ENCODE measurements around the gene CAPZB. TPM values are rescaled to one million over a fixed set of nuclear protein-coding genes. Genes with fewer than 3 reads are reported as not detected.

CAPZB gene
- polyA plus RNA-seq, 1 experiment, result 276 TPM

DNA sequence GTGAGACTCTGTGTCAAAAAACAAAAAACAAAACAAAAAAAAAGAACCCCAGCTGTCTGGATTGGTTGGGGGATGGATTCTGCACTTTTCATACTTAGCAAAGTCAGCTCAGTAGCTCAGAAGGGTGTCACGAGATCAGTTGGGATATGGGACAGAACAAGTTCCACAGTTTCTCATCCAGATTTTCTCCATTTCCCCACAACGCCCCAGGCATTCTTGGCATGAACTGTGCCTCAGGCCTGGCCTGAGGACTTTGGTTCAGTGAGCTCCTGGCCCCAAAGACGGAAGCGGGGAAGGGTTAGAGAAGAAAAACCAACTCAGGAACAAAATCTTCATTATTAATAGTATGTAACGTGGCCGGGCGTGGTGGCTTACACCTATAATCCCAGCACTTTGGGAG is 175.3 kb downstream of the CAPZB start:
- TF ChIP-seq, protein P1, sequence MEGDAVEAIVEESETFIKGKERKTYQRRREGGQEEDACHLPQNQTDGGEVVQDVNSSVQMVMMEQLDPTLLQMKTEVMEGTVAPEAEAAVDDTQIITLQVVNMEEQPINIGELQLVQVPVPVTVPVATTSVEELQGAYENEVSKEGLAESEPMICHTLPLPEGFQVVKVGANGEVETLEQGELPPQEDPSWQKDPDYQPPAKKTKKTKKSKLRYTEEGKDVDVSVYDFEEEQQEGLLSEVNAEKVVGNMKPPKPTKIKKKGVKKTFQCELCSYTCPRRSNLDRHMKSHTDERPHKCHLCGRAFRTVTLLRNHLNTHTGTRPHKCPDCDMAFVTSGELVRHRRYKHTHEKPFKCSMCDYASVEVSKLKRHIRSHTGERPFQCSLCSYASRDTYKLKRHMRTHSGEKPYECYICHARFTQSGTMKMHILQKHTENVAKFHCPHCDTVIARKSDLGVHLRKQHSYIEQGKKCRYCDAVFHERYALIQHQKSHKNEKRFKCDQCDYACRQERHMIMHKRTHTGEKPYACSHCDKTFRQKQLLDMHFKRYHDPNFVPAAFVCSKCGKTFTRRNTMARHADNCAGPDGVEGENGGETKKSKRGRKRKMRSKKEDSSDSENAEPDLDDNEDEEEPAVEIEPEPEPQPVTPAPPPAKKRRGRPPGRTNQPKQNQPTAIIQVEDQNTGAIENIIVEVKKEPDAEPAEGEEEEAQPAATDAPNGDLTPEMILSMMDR (IDR thresholded peaks at IDR 0.05; ENCODE audit: insufficient read depth, low read depth, low read length), result no peak
- no peak for DNase-seq (ENCODE audit: low read depth)
- POLR2A ChIA-PET, result no interaction called here
- Histone ChIP-seq H3K36me3 (ENCODE audit: control insufficient read depth, insufficient read depth, low read length) (peaks cover 19% of the 10 kb centered on the region), H3K4me3 (ENCODE audit: low read depth, low read length) (no peak overlapping the region), H3K27me3 (ENCODE audit: control insufficient read depth, insufficient read depth, low read length) (no peaks in the 10 kb centered on the region)
- CTCF ChIA-PET, result interaction anchor here (0.6 to 0.9 kb wide), 3 partner anchors 45 to 344 kb away, joined by 3 to 5 read pairs (median 3); no protein-coding TSS in a partner anchor

DNA sequence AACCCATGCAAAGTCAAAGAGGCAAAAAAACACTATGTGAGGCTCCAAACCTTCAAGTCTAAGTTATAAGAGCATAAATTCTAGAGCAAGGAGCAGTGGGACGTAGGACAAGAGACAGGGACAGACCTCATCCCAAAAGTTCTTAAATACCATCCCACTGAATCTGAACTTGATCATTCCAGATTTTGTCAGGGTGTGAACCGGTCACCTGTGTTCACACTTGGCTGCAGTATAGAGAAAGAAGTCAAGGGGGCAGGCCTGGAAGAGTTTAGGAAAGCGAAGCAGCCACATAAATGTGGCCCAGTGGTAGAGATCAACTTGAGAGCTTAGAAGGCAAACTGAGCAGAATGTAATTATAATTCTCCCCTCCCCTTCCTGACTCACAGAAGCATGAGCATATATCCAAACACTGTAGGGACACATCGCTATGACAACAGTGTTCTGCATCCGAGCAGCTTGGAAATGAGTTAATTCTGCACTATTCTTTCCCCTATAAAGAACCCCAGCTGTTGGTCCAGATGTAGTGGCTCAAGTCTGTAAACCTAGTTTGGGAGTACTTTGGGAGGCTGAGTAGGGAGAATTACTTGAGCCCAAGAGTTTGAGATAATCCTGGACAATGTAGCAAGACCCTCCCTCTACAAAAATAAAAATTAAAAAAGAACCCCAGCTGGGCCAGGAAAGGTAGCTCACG is 176.1 kb downstream of the CAPZB start:
- H3K36me3 ChIP-seq (ENCODE audit: control insufficient read depth, insufficient read depth, low read length), result peaks cover 23% of the 10 kb centered on the region
- POLR2A ChIA-PET, result no interaction called here

DNA sequence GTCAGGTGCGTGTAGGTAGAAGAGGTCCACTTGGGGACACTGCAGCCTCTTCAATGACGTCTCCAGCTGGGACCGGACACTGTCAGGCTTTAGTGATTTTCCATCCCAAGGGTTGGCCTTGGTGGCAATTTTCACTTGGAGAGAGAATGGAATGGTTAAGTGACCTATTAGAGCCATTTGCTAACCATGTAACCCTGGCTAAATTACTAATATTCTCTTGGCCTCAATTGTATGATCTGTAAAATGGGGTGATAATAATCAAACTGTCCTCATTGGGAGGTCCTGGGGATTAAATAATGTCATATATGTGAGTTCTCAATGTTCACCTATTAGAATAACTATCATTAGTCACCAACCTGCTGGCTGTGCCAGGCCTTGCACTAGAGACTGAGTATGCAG is 176.8 kb downstream of the CAPZB start:
- CTCF ChIA-PET, result interaction anchor here (1.2 kb wide), 1 partner anchor 353 kb away, joined by 4 read pairs; no protein-coding TSS in a partner anchor
- Histone ChIP-seq H3K36me3 (ENCODE audit: control insufficient read depth, insufficient read depth, low read length) (peaks cover 28% of the 10 kb centered on the region), H3K4me3 (ENCODE audit: low read depth, low read length) (no peak overlapping the region), H3K27me3 (ENCODE audit: control insufficient read depth, insufficient read depth, low read length) (no peaks in the 10 kb centered on the region)
- TF ChIP-seq, protein P1 (IDR thresholded peaks at IDR 0.05; ENCODE audit: insufficient read depth, low read depth, low read length), result no peak
- POLR2A ChIA-PET, result no interaction called here
- DNase-seq (ENCODE audit: low read depth), result no peak

More for the DNA sequence above, 176.1 kb downstream of the CAPZB start:
- H3K27me3 ChIP-seq (ENCODE audit: control insufficient read depth, insufficient read depth, low read length), result no peaks in the 10 kb centered on the region
- CTCF ChIA-PET, result interaction anchor here (0.9 to 1.2 kb wide), 3 partner anchors 46 to 352 kb away, joined by 3 to 4 read pairs (median 3); no protein-coding TSS in a partner anchor
- H3K4me3 ChIP-seq (ENCODE audit: low read depth, low read length), result no peak overlapping the region
- DNase-seq (ENCODE audit: low read depth), result no peak
- TF ChIP-seq, protein P1 (IDR thresholded peaks at IDR 0.05; ENCODE audit: insufficient read depth, low read depth, low read length), result no peak

DNA sequence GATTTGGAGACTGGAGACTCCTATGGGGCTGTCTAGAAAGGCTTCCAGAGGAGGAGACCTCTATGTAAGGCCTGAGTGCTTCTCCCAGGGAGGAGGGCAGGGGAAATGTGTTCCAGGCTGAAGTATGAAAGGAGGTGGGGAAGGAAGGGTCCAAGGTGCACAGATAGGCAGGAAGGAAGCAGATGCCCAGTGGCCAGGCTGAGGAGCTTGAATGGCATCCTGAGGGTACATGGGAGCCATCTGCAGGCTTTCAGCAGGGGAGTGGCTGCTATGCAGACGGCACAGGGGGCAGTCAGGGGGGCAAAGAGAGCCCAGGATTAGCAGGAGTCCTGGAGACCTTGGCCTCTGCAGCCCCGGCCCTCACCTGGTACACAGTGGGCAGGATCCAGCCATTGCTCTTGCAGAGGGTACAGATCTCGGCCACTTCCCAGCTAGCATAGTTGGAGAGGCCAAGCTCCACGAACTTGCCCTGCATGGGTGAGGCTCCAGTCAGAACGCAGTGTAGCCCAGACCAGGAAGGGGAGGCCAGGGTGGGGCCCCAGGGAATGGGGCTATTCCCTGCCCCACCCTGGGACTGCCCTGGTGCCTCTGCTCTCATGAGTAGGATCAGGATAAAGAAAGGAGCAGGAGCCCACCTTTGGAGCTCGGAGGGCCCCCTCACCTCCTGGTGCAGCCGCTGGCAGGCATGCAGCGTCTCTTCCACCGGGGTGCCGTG is 177.4 kb downstream of the CAPZB start:
- H3K36me3 ChIP-seq (ENCODE audit: control insufficient read depth, insufficient read depth, low read length), result peaks cover 31% of the 10 kb centered on the region
- CTCF ChIA-PET, result no interaction called here

DNA sequence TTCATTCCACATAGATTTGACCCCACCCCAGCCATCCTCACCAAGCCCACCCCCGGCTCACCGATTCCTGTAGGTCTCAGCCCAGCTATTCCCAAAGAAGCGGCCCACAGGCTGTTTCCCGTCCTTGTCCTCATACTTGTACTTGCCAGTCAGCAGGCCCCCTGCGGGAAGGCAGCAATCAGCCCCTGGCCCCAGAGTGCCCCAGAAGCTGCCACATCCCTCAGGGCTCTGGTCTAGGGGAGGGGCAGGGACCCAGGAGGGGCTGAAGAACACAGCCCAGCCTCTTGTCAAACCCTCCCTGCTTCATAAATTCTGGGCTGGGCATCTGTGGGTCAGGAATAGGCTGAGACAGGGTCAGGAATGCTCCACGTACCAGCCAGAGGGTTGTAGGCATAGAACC is 178.4 kb downstream of the CAPZB start:
- CTCF ChIA-PET, result no interaction called here
- peaks cover 32% of the 10 kb centered on the region for H3K36me3 ChIP-seq (ENCODE audit: control insufficient read depth, insufficient read depth, low read length)

More for the DNA sequence above, 177.4 kb downstream of the CAPZB start:
- TF ChIP-seq, protein P1 (IDR thresholded peaks at IDR 0.05; ENCODE audit: insufficient read depth, low read depth, low read length), result no peak
- no peak for DNase-seq (ENCODE audit: low read depth)
- Histone ChIP-seq H3K27me3 (ENCODE audit: control insufficient read depth, insufficient read depth, low read length) (no peaks in the 10 kb centered on the region), H3K4me3 (ENCODE audit: low read depth, low read length) (no peak overlapping the region)
- POLR2A ChIA-PET, result no interaction called here

More for the DNA sequence above, 178.4 kb downstream of the CAPZB start:
- POLR2A ChIA-PET, result no interaction called here
- no peak for DNase-seq (ENCODE audit: low read depth)
- TF ChIP-seq, protein P1 (IDR thresholded peaks at IDR 0.05; ENCODE audit: insufficient read depth, low read depth, low read length), result no peak
- Histone ChIP-seq H3K27me3 (ENCODE audit: control insufficient read depth, insufficient read depth, low read length) (no peaks in the 10 kb centered on the region), H3K4me3 (ENCODE audit: low read depth, low read length) (no peak overlapping the region)
